Left forelimb (tissue), 1 donor: Measurements from ENCODE around the gene ZNF300.
"Not testable (repeated sequence)": the region's sequence is repeated elsewhere in the genome, so short reads cannot be mapped to it uniquely, and the experiment has no call there.

ENCODE experiments used
- DNase-seq: peaks from one replicate; pipeline ENCODE4 v3.0.0-alpha.2; 2018; ENCODE audit warnings: low spot score

Gene ZNF300

DNA sequence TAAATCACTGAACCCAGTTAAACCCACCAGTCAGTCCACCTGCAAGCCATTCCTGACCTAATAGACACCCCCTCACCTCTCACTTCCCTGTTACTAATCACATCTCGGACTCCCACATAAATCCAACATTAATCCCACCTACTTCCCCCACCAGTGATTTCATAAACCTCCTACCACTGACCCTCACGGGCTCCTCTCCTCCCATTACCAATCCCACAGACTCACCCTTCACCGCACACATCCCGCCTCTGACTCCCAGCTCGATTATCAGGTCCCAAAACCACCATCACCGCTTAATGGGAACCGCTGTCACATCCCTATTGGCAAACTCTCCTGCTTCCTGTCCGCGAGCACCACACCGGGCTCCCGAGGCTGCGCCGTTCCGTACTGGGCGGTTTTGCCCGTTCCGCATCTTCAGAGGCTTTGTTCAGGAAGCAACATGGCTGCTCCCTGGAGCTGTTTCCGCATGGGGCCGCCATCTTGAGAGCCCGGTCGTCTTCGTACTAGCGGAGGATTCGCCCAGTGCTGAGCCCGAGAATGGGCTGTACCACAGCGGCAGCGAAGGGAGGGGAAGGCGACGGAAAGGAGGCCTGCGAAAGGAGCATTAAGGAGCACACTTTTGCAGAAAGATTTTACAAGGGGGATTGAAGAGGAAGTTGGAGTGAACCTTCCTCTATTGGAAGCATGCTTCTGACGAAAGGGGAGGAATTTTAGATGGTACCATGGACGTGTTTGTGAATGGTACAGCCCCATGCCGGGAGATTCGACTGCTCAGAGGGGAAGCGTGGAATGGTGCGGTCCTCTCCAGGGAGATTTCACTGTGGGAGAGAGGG, at the start of gene ZNF300:
Gene ZNF300, minus strand, starts transcription at position 502 of the 833 bp plus-strand sequence. CDS start 1,825 bp downstream, outside the sequence.
- peak; percentile 92 for DNase-seq

GRCh38 chr5:150948539-150948938, 43.8 kb upstream of the ZNF300 start:
- DNase-seq: no peak

DNA sequence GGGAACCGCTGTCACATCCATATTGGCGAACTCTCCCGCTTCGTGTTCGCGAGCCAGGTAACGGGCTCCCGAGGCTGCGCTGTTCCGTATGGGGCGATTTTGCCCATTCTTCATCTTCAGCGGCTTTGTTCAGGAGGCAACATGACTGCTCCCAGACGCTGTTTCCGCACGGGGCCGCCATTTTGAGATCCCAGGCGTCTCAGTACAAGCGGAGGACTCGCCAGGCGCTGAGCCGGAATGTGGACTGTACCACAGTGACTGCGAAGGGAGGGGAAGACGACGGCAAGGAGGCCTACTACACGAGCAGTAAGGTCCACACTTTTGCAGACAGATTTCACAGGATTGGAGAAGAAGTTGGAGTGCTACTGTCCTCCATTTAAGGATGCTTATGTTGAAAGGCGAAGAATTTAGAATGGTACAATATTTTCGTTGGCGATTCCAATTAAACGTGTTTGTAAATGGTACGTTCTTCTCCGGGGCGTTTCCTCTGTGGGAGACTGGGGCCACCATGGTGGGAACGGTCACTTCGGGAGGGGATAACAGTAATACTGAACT, 41.6 kb upstream of the ZNF300 start:
- peak; percentile 91 for DNase-seq

GRCh38 chr5:150945947-150946346, 41.2 kb upstream of the ZNF300 start:
- DNase-seq: no peak

- DNase-seq: no peak
Measured at GRCh38 chr5:150945486-150945885, 40.7 kb upstream of the ZNF300 start.

DNA sequence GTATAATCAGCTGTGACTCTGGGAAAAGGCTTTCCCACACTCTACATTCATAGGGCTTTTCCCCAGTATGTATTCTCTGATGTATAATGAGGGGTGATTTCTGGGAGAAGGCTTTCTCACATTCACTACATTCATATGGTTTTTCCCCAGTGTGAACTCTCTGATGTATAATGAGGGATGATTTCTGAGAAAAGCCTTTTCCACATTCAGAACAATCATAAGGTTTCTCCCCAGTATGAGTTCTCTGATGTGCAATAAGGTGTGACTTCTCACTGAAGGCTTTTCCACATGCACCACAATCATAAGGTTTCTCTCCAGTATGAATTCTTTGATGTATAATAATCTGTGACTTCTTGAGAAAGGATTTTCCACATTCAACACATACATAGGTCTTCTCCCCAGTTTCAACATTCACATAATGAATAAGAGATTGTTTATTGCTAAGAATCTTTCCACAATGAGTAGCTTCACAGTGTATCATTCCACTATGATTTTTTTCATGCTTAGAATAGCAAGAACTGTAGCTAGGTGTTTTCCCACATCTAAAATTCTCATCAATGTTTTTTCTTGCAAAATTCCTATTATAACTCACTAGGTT, 26.7 kb upstream of the ZNF300 start:
- no peak for DNase-seq

DNA sequence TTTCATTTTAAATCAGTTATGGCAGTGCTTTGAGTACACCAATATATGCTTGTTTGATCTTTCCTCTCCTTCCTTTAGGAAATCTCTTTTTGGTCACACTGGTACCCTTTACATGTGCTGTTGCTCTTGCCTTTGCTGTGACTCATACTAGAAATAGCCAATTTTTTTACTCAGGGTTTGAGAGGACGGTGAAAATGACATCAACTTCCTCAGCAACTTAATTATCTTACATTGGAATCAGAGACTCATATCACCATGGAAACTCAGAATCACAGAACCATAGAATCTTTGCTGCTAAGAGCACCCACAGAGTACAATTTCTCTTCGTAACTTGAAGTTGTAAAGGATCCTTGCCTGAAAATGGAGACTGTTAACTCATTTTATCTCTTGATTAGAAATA, 13.8 kb upstream of the ZNF300 start:
- DNase-seq: no peak

DNA sequence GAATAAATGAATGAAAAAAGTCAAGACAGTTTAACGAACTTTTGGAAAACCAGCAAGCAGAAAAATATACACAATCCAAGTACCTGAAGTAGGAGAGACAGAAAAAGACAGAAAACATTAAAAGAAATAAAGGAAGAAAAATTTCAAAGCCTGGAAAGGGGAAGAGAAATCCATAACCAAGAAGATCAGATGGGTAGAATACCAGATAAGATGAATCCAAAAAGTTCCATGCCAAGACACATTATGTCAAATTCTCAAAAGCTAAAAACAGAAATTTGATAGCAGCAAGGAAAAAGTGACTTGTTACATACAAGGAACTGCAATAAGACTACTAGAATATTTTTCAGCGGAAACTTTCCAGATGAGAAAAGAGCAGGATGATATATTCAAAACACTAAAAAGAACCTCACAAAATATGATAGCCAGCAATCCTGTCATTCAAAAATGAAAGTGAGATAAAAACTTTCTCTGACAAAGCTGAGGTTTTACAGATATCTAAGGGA, 7.6 kb upstream of the ZNF300 start:
- DNase-seq: no peak

- no peak for DNase-seq
Measured at GRCh38 chr5:150905312-150905683, 518 bp upstream of the ZNF300 start.

DNA sequence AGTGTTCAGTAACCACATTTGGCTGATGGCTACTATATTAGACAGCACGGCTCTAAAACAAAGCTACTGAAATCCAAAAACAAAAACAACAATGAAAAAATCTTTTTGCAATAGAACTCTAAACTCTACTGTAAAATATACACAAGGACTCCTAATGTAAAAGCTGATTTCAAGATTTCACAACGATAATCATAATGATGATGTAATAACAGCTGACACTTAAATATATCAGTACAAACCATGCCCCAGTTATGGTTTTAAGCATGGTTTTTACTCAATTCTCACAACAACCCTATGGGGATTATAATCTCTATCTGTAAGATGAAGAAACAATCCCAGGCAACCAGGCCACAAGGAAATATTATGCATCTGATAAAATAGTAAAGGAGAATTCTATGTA, 3.3 kb downstream of the ZNF300 start:
- DNase-seq: no peak

- DNase-seq: no peak
Measured at GRCh38 chr5:150895431-150896428, 9.1 kb downstream of the ZNF300 start.

GRCh38 chr5:150879358-150879757, 25.4 kb downstream of the ZNF300 start:
- no peak for DNase-seq

DNA sequence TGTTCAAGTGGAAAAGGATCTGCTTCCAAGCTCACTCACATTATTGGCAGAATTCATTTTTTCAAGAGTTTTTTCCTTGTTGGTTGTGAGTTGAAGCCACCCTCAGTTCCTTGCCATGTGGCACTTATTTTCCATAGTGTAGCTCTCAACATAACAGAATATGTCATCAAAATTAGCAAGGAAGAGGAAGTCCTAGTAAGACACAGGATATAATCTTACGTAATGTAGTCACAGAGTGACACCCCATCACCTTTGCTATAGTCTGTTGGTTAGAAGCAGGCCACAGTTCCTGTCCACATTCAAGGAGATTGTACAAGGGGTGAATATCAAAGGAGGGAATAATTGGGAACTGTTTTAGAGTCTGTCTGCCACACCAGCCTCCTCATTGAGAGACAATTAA, 42.7 kb downstream of the ZNF300 start:
- DNase-seq: no peak

DNA sequence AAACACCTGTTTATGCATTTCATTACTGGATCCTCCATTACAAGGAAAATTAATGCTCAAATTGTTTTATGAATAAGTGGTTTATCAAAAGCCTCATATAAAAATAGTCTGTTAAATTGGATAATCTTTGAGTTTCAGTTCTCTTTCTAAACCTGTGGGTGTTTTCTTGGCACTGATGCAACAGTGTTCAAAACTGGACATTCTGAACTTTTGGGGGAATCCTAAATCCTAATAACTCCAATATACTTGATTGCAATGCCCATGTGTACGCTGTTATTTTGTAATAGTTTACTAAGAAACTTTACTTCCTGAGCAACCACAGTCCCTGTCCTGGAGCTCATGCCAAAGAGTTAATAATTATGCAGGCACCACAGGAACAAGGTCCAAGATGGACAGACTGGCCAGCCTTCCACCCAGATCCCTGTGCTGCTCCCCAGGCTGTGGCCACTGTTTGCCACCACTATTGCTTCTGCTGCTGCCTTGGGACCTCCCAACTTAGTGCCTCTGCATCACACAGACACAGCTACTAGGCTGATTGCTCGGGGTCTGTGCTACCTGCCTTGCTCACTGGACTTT, 44.4 kb downstream of the ZNF300 start:
- DNase-seq: no peak

GRCh38 chr5:150856700-150857099, 48.1 kb downstream of the ZNF300 start:
- DNase-seq: not testable (repeated sequence)

GRCh38 chr5:150853561-150853960, 51.2 kb downstream of the ZNF300 start:
- DNase-seq: no peak

DNA sequence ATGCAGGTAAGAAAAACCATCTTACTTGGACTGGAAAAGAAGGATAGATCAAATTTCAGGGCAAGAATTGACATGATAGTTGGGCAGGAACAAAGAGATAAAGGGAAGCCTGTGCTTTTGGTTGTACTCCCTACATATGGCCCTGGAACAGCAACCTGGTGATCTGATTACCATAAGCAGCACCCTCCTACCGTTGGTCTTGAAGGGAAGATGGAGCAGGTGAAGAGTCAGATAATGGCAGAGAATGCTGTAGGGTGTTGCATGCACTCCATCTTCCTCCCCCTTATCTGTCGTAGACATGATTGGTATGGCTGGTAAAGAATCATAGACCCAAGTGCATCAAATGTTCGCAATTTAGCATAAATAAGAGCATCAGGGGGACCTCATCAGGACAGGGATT, 53.7 kb downstream of the ZNF300 start:
- DNase-seq: no peak

- no peak for DNase-seq
Measured at GRCh38 chr5:150848271-150848670, 56.5 kb downstream of the ZNF300 start.

GRCh38 chr5:150847334-150847695, 57.5 kb downstream of the ZNF300 start:
- no peak for DNase-seq

DNA sequence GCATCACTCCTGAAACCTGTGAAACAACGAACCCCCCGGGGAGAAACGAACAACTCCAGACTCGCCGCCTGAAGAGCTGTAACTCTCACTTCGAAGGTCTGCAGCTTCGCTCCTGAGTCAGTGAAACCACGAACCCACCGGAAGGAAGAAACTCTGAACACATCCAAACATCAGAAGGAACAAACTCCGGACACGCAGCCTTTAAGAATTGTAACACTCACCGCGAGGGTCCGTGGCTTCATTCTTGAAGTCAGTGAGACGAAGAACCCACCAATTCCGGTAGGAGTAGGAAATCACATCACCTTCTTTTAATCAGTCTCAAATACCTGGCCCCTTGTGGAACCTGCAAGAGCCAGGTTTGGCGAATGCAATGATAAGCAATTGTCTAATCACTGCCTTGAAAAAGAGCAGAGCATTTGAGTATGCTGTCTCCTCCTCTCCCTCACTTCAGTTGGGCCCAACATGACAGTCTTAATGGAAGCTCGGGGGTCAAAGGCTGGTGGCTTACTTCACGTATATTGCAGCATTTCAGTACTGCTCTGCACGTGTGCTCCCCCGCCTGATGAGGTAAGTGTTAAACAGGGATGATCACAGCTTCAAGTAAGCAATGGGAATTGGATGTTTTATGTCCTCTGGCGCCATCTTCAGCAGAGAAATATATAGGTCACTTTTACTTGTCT, 58.0 kb downstream of the ZNF300 start:
- DNase-seq: no peak

DNA sequence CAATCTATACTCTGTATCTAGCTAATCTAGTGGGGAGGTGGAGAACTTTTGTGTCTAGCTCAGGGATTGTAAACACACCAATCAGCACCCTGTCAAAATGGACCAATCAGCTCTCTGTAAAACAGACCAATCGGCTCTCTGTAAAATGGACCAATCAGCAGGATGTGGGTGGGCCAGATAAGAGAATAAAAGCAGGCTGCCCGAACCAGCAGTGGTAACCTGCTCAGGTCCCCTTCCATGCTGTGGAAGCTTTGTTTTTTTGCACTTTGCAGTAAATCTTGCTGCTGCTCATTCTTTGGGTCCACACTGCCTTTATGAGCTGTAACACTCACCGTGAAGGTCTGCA, 58.5 kb downstream of the ZNF300 start, which contains the start of gene IRGM:
Gene IRGM, plus strand, starts transcription at position 214 of the 346 bp plus-strand sequence. CDS start 1,603 bp downstream, outside the sequence.
- not testable (repeated sequence) for DNase-seq
